GM23338 (cell line): ENCODE measurements around the gene CDC42BPB. TPM values are rescaled to one million over a fixed set of nuclear protein-coding genes. Genes with fewer than 3 reads are reported as not detected.

Source experiments
- ATAC-seq: fragments of 200-7000 bp; cut with Tn5 transposase; 3 replicates; pipeline ENCODE4 v1.9.1; 2020
- DNase-seq: peaks from one replicate; pipeline ENCODE4 v3.0.0-alpha.2; 2015; ENCODE audit warnings: low spot score
- H2AFZ ChIP-seq: fragments of 200-600 bp; sonication (generic); 2 replicates; pipeline ENCODE4 v1.8.0; 2016; ENCODE audit warnings: antibody characterized with exemption, mild to moderate bottlenecking, moderate library complexity
- H3F3A ChIP-seq: fragments of 200-600 bp; sonication (generic); replicated peaks from 2 replicates; pipeline ENCODE4 v1.8.0; 2017; ENCODE audit warnings: antibody characterized with exemption, mixed run types, low read depth
- H3K27ac ChIP-seq: fragments of 200-600 bp; sonication (generic); 2 replicates; pipeline ENCODE4 v1.6.1; 2016; ENCODE audit warnings: low read depth
- H3K27me3 ChIP-seq: fragments of 200-600 bp; sonication (generic); 2 replicates; pipeline ENCODE4 v1.8.0; 2016; ENCODE audit warnings: mild to moderate bottlenecking, mixed run types, moderate library complexity; ENCODE audit not compliant: insufficient read depth
- H3K36me3 ChIP-seq: fragments of 200-600 bp; sonication (generic); 2 replicates; pipeline ENCODE4 v1.8.0; 2016; ENCODE audit warnings: mild to moderate bottlenecking; ENCODE audit not compliant: insufficient read depth
- H3K4me1 ChIP-seq: fragments of 200-600 bp; sonication (generic); 2 replicates; pipeline ENCODE4 v1.8.0; 2016; ENCODE audit warnings: mild to moderate bottlenecking, moderate library complexity; ENCODE audit not compliant: insufficient read depth
- H3K4me2 ChIP-seq: fragments of 200-600 bp; sonication (generic); 2 replicates; pipeline ENCODE4 v1.7.1; 2017; ENCODE audit warnings: mixed run types
- H3K4me3 ChIP-seq: fragments of 200-600 bp; sonication (generic); 2 replicates; pipeline ENCODE4 v1.6.1; 2016; ENCODE audit warnings: mixed run types
- H3K79me2 ChIP-seq: fragments of 200-600 bp; sonication (generic); replicated peaks from 2 replicates; pipeline ENCODE4 v1.8.0; 2017; ENCODE audit warnings: mild to moderate bottlenecking; ENCODE audit not compliant: insufficient read depth
- H3K9me2 ChIP-seq: fragments of 200-600 bp; sonication (generic); 2 replicates; pipeline ENCODE4 v1.8.0; 2017; ENCODE audit not compliant: insufficient read depth
- H4K20me1 ChIP-seq: fragments of 200-600 bp; sonication (generic); replicated peaks from 2 replicates; pipeline ENCODE4 v1.8.0; 2017; ENCODE audit warnings: mild to moderate bottlenecking; ENCODE audit not compliant: insufficient read depth
- H3K27ac Mint-ChIP-seq: 2 replicates; pipeline ENCODE4 v1.8.0; 2020; ENCODE audit warnings: inconsistent platforms, mild to moderate bottlenecking, moderate library complexity, mixed read lengths
- H3K27me3 Mint-ChIP-seq: 3 replicates; pipeline ENCODE4 v1.8.0; 2022; ENCODE audit warnings: low read depth, mild to moderate bottlenecking, moderate library complexity, mixed read lengths, inconsistent platforms; ENCODE audit not compliant: insufficient read depth, poor library complexity
- H3K36me3 Mint-ChIP-seq: 3 replicates; pipeline ENCODE4 v1.8.0; 2021; ENCODE audit warnings: low read depth, mild to moderate bottlenecking, inconsistent platforms, moderate library complexity, mixed read lengths
- H3K4me1 Mint-ChIP-seq: 3 replicates; pipeline ENCODE4 v1.8.0; 2020; ENCODE audit warnings: mild to moderate bottlenecking, inconsistent platforms, mixed read lengths
- H3K4me3 Mint-ChIP-seq: 3 replicates; pipeline ENCODE4 v1.8.0; 2021; ENCODE audit warnings: moderate library complexity, mild to moderate bottlenecking, inconsistent platforms, mixed read lengths
- H3K9me3 Mint-ChIP-seq: 3 replicates; pipeline ENCODE4 v1.8.0; 2020; ENCODE audit warnings: moderate library complexity, mild to moderate bottlenecking, inconsistent platforms, mixed read lengths
- CREB1 ChIP-seq: fragments of 250-450 bp; sonication (Bioruptor Pico); IDR thresholded peaks from 2 replicates; pipeline ENCODE4 v1.5.0; 2020; ENCODE audit warnings: low read depth, mild to moderate bottlenecking, moderate library complexity
- EZH2 ChIP-seq: fragments of 200-600 bp; sonication (generic); IDR thresholded peaks from one replicate; pipeline ENCODE4 v1.8.0; 2017; ENCODE audit warnings: antibody characterized with exemption, mild to moderate bottlenecking, low read depth; ENCODE audit not compliant: unreplicated experiment
- EZH2phosphoT487 ChIP-seq: fragments of 200-600 bp; sonication (generic); IDR thresholded peaks from one replicate; pipeline ENCODE4 v1.8.1; 2018; ENCODE audit warnings: antibody characterized with exemption; ENCODE audit not compliant: unreplicated experiment
- JUNB ChIP-seq: IDR thresholded peaks from one replicate; pipeline ENCODE4 v1.6.1; 2016; ENCODE audit warnings: antibody characterized with exemption; ENCODE audit not compliant: unreplicated experiment
- NANOG ChIP-seq: IDR thresholded peaks from 2 replicates; pipeline ENCODE4 v1.6.1; 2016; ENCODE audit warnings: antibody characterized with exemption, borderline replicate concordance
- POLR2AphosphoS5 ChIP-seq: IDR thresholded peaks from 2 replicates; pipeline ENCODE4 v1.6.1; 2016; ENCODE audit warnings: antibody characterized with exemption, low read depth
- STAT1 ChIP-seq: IDR thresholded peaks from one replicate; pipeline ENCODE4 v1.6.1; 2016; ENCODE audit warnings: antibody characterized with exemption; ENCODE audit not compliant: unreplicated experiment
- ZNF331 ChIP-seq: fragments of 250-450 bp; sonication (Bioruptor Pico); IDR thresholded peaks from 2 replicates; pipeline ENCODE4 v1.5.0; 2020; ENCODE audit warnings: low read depth, mild to moderate bottlenecking, moderate library complexity
- polyA plus RNA-seq: library from polyadenylated mRNA; unstranded; fragments of >200 nt; fragmentation: Nextera tagmentation; extraction: Ambion mirVana; gene quantifications from 2 replicates; pipeline ENCODE4 v1.2.1, GENCODE V29; 2016
- total RNA-seq: library from RNA; depleted of rRNA; stranded (reverse); fragments of >200 nt; shearing (Covaris generic); gene quantifications from 2 replicates; pipeline ENCODE4 v1.2.3, GENCODE V29; 2014
- TF ChIP-seq, protein P1 (sequence below): fragments of 250-450 bp; sonication (Bioruptor Pico); IDR thresholded peaks from 2 replicates; pipeline ENCODE4 v1.5.0; 2020; ENCODE audit warnings: mild to moderate bottlenecking, moderate library complexity

The CDC42BPB gene
- total and polyA plus RNA-seq, 2 experiments from 2014 or later = 12.3 to 127 TPM

DNA sequence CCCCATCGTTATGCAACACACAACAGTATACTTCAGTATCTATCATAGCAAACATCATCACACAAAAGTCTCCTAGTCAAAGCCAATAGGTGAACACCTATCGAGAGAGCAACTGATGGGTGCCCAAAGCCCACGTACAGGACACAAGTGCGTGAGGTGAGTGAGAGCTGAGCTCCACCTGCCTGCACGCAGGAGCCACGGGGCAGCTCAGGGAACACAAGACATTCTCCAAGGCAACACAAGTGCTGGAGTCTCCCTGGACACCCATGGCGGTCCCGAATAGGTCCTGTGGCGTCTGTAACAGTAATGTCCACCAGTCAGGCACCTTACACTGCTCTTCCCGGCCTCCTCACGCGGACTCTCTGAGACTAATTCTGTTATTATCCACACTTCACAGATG is 44.3 kb downstream of the CDC42BPB start (continued):
- TF ChIP-seq, protein P1, sequence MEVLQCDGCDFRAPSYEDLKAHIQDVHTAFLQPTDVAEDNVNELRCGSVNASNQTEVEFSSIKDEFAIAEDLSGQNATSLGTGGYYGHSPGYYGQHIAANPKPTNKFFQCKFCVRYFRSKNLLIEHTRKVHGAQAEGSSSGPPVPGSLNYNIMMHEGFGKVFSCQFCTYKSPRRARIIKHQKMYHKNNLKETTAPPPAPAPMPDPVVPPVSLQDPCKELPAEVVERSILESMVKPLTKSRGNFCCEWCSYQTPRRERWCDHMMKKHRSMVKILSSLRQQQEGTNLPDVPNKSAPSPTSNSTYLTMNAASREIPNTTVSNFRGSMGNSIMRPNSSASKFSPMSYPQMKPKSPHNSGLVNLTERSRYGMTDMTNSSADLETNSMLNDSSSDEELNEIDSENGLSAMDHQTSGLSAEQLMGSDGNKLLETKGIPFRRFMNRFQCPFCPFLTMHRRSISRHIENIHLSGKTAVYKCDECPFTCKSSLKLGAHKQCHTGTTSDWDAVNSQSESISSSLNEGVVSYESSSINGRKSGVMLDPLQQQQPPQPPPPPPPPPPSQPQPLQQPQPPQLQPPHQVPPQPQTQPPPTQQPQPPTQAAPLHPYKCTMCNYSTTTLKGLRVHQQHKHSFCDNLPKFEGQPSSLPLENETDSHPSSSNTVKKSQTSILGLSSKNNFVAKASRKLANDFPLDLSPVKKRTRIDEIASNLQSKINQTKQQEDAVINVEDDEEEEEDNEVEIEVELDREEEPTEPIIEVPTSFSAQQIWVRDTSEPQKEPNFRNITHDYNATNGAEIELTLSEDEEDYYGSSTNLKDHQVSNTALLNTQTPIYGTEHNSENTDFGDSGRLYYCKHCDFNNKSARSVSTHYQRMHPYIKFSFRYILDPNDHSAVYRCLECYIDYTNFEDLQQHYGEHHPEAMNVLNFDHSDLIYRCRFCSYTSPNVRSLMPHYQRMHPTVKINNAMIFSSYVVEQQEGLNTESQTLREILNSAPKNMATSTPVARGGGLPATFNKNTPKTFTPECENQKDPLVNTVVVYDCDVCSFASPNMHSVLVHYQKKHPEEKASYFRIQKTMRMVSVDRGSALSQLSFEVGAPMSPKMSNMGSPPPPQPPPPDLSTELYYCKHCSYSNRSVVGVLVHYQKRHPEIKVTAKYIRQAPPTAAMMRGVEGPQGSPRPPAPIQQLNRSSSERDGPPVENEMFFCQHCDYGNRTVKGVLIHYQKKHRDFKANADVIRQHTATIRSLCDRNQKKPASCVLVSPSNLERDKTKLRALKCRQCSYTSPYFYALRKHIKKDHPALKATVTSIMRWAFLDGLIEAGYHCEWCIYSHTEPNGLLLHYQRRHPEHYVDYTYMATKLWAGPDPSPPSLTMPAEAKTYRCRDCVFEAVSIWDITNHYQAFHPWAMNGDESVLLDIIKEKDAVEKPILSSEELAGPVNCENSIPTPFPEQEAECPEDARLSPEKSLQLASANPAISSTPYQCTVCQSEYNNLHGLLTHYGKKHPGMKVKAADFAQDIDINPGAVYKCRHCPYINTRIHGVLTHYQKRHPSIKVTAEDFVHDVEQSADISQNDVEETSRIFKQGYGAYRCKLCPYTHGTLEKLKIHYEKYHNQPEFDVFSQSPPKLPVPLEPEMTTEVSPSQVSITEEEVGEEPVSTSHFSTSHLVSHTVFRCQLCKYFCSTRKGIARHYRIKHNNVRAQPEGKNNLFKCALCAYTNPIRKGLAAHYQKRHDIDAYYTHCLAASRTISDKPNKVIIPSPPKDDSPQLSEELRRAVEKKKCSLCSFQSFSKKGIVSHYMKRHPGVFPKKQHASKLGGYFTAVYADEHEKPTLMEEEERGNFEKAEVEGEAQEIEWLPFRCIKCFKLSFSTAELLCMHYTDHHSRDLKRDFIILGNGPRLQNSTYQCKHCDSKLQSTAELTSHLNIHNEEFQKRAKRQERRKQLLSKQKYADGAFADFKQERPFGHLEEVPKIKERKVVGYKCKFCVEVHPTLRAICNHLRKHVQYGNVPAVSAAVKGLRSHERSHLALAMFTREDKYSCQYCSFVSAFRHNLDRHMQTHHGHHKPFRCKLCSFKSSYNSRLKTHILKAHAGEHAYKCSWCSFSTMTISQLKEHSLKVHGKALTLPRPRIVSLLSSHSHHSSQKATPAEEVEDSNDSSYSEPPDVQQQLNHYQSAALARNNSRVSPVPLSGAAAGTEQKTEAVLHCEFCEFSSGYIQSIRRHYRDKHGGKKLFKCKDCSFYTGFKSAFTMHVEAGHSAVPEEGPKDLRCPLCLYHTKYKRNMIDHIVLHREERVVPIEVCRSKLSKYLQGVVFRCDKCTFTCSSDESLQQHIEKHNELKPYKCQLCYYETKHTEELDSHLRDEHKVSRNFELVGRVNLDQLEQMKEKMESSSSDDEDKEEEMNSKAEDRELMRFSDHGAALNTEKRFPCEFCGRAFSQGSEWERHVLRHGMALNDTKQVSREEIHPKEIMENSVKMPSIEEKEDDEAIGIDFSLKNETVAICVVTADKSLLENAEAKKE = no peak
- TF ChIP-seq NANOG = no peak
- TF ChIP-seq ZNF331 (CRISPR knock-in tag) = no peak
- no peak for TF ChIP-seq JUNB
- TF ChIP-seq CREB1 = no peak

DNA sequence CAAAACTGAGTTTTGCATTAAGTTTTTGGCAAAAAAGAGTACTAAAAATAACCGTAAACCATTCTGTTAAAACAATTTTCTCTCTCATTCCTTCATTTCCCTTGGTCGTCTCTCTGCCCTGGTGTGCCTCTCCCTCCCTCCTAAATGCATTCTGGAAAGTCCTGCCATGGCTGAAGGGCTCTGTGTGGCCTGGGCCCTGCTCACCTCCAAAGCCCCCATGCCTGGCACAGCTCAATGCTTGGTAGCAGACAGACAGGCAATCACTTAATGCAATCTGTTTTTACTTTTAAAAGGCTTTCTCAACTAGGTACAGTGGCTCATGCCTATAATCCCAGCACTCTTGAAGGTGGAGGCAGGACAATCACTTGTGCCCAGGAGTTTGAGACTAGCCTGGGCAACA is 47.8 kb downstream of the CDC42BPB start:
- Histone ChIP-seq H2AFZ (no peak overlapping the region), H3K27me3 (no peaks in the 10 kb centered on the region), H3K36me3 (no peaks in the 10 kb centered on the region; the same call in 1 of the 2 replicates), H3K27ac (no peak overlapping the region), H3K4me1 (no peaks in the 10 kb centered on the region), H3K4me2 (no peak overlapping the region), H3F3A (no peaks in the 10 kb centered on the region), H3K4me3 (no peak overlapping the region), H3K79me2 (peaks cover 31% of the 10 kb centered on the region), H4K20me1 (peaks cover 26% of the 10 kb centered on the region), H3K9me2 (no peaks in the 10 kb centered on the region)
- H3K9me3 Mint-ChIP-seq = no peaks in the 10 kb centered on the region
- peaks cover 7% of the 10 kb centered on the region for H3K27me3 Mint-ChIP-seq
- peaks cover 6% of the 10 kb centered on the region for H3K4me1 Mint-ChIP-seq
- ATAC-seq (no peak), DNase-seq (no peak)
- TF ChIP-seq ZNF331 (CRISPR knock-in tag) (no peak), EZH2 (no peak), EZH2phosphoT487 (no peak), JUNB (no peak), STAT1 (no peak), CREB1 (no peak), POLR2AphosphoS5 (no peak), NANOG (no peak)
- peaks cover 33% of the 10 kb centered on the region for H3K36me3 Mint-ChIP-seq
- H3K4me3 Mint-ChIP-seq = no peak overlapping the region
- no peak overlapping the region for H3K27ac Mint-ChIP-seq
